Endometrial microvascular endothelial cells (primary cell): ENCODE measurements around the gene CAB39L. TPM values are rescaled to one million over a fixed set of nuclear protein-coding genes. Genes with fewer than 3 reads are reported as not detected.

Experiments
- in situ Hi-C: cut with HindIII; loops from 2 replicates; pipeline ENCODE4 v1.10.0; 2017; ENCODE audit warnings: low sequenced_read_pairs, low pct_unique_long_range_greater_than_20kb; ENCODE audit errors: inconsistent ontology term
- total RNA-seq: library from RNA; depleted of rRNA; stranded (reverse); fragments of >200 nt; gene quantifications from one replicate; pipeline ENCODE4 v1.2.3, GENCODE V29; 2015; ENCODE audit errors: inconsistent ontology term

CAB39L gene
- total RNA-seq, 1 donor from 2014 or later, result 4.0 TPM

GRCh38 chr13:49265822-49266221 is 178.0 kb downstream of the CAB39L start:
- in situ Hi-C loops, result no loop called here

GRCh38 chr13:49262634-49263033 is 181.2 kb downstream of the CAB39L start:
- in situ Hi-C loops, result no loop called here

- in situ Hi-C loops, result no loop called here
Observed at GRCh38 chr13:49259586-49259985, 184.3 kb downstream of the CAB39L start.

Other genes starting within 250 kb of the CAB39L start
- not detected for gene MLNR, start 223.7 kb downstream of the CAB39L start, total RNA-seq
- gene CDADC1, start 196.1 kb downstream of the CAB39L start, total RNA-seq, result 1.8 TPM
- 12.2 TPM for gene SETDB2, start 210 bp upstream of the CAB39L start, total RNA-seq
- 27.7 TPM for gene PHF11, start 51.9 kb upstream of the CAB39L start, total RNA-seq
- gene RCBTB1, start 141.5 kb upstream of the CAB39L start, total RNA-seq, result 19.1 TPM
- gene ARL11, start 184.4 kb upstream of the CAB39L start, total RNA-seq, result not detected
- gene EBPL, start 247.4 kb upstream of the CAB39L start, total RNA-seq, result 57.3 TPM